Measurements from ENCODE around the gene CACNA1H.

The CACNA1H gene

GRCh38 chr16:1140582-1141162, 12.2 kb upstream of the CACNA1H start:
- Histone ChIP-seq H3K9me2 (replicated peaks; ENCODE audit: insufficient read depth, low read length) (no peaks in the 10 kb centered on the region), H3K36me3 (ENCODE audit: low read length) (no peaks in the 10 kb centered on the region), H2AFZ (ENCODE audit: low read depth, low read length, severe bottlenecking) (no peak overlapping the region), H3K27me3 (ENCODE audit: low read length) (no peaks in the 10 kb centered on the region), H3K9me3 (ENCODE audit: insufficient read depth, low read length) (no peaks in the 10 kb centered on the region), H3K4me3 (ENCODE audit: insufficient read depth, low read length, poor library complexity, severe bottlenecking) (no peak overlapping the region), H3K27ac (ENCODE audit: low read depth, low read length) (no peak overlapping the region), H3K79me2 (ENCODE audit: insufficient read depth, low read length) (no peaks in the 10 kb centered on the region), H3K9ac (ENCODE audit: low read length) (no peak overlapping the region), H4K20me1 (ENCODE audit: low read depth, low read length) (no peaks in the 10 kb centered on the region), H3F3A (ENCODE audit: insufficient read depth) (no peaks in the 10 kb centered on the region), H3K4me2 (ENCODE audit: low read depth, low read length, poor library complexity, severe bottlenecking) (no peak overlapping the region)
- no peak for TF ChIP-seq EZH2phosphoT487 (conservative IDR thresholded peaks at IDR 0.05; ENCODE audit: low read length)
- no peak for TF ChIP-seq CTCF (IDR thresholded peaks at IDR 0.05; ENCODE audit: insufficient read depth, low read length, poor library complexity, severe bottlenecking)

- Histone ChIP-seq H3K36me3 (ENCODE audit: low read length) (no peaks in the 10 kb centered on the region), H3K9ac (ENCODE audit: low read length) (no peak overlapping the region), H3K4me2 (ENCODE audit: low read depth, low read length, poor library complexity, severe bottlenecking) (no peak overlapping the region), H4K20me1 (ENCODE audit: low read depth, low read length) (no peaks in the 10 kb centered on the region), H3K27ac (ENCODE audit: low read depth, low read length) (no peak overlapping the region), H3F3A (ENCODE audit: insufficient read depth) (no peaks in the 10 kb centered on the region), H3K79me2 (ENCODE audit: insufficient read depth, low read length) (no peaks in the 10 kb centered on the region), H3K9me2 (replicated peaks; ENCODE audit: insufficient read depth, low read length) (no peaks in the 10 kb centered on the region), H3K9me3 (ENCODE audit: insufficient read depth, low read length) (no peaks in the 10 kb centered on the region), H3K4me3 (ENCODE audit: insufficient read depth, low read length, poor library complexity, severe bottlenecking) (no peak overlapping the region), H2AFZ (ENCODE audit: low read depth, low read length, severe bottlenecking) (no peak overlapping the region), H3K27me3 (ENCODE audit: low read length) (no peaks in the 10 kb centered on the region)
- TF ChIP-seq EZH2phosphoT487 (conservative IDR thresholded peaks at IDR 0.05; ENCODE audit: low read length) (no peak), CTCF (IDR thresholded peaks at IDR 0.05; ENCODE audit: insufficient read depth, low read length, poor library complexity, severe bottlenecking) (no peak)
These were observed 11.7 kb upstream of the CACNA1H start for GRCh38 chr16:1141191-1141590.

DNA sequence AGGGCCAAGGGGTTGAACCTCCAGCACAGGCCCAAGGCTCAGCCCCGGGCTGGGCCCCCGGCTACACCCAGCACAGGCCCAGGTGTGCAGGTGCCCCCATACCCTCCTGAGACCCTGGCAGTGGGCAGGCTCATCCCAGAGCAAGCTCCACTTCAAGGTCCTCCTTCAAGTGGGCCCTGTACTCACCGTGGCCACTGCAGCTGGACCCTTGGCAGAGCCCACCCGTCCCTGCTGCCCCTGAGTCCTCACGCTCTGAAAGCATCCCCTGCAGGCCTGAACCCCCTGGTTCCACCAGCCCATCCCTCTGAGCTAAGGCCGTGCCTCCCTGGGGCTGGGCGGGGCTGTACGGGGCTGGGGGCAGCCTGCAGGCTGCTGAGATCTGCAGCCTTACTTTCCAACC, 11.2 kb upstream of the CACNA1H start:
- no peak overlapping the region for H3K9ac ChIP-seq (ENCODE audit: low read length)
- no peaks in the 10 kb centered on the region for H4K20me1 ChIP-seq (ENCODE audit: low read depth, low read length)
- TF ChIP-seq EZH2phosphoT487 (conservative IDR thresholded peaks at IDR 0.05; ENCODE audit: low read length) (no peak), CTCF (IDR thresholded peaks at IDR 0.05; ENCODE audit: insufficient read depth, low read length, poor library complexity, severe bottlenecking) (no peak)
- no peaks in the 10 kb centered on the region for H3K9me2 ChIP-seq (replicated peaks; ENCODE audit: insufficient read depth, low read length)
- no peaks in the 10 kb centered on the region for H3F3A ChIP-seq (ENCODE audit: insufficient read depth)
- H3K79me2 ChIP-seq (ENCODE audit: insufficient read depth, low read length), result no peaks in the 10 kb centered on the region
- H3K27me3 ChIP-seq (ENCODE audit: low read length), result no peaks in the 10 kb centered on the region
- no peak overlapping the region for H3K4me3 ChIP-seq (ENCODE audit: insufficient read depth, low read length, poor library complexity, severe bottlenecking)
- no peak overlapping the region for H3K4me2 ChIP-seq (ENCODE audit: low read depth, low read length, poor library complexity, severe bottlenecking)
- H3K36me3 ChIP-seq (ENCODE audit: low read length), result no peaks in the 10 kb centered on the region
- no peak overlapping the region for H2AFZ ChIP-seq (ENCODE audit: low read depth, low read length, severe bottlenecking)
- H3K27ac ChIP-seq (ENCODE audit: low read depth, low read length), result no peak overlapping the region
- no peaks in the 10 kb centered on the region for H3K9me3 ChIP-seq (ENCODE audit: insufficient read depth, low read length)

All from SU-DHL-6 (cell line).